ENCODE data around the gene LRRN1. TPM values are rescaled to one million over a fixed set of nuclear protein-coding genes. Genes with fewer than 3 reads are reported as not detected.

Gene LRRN1
- total and polyA plus RNA-seq, 2 of the 4 experiments (the other 2 are of a cell fraction) = 0.18 to 0.41 TPM

DNA sequence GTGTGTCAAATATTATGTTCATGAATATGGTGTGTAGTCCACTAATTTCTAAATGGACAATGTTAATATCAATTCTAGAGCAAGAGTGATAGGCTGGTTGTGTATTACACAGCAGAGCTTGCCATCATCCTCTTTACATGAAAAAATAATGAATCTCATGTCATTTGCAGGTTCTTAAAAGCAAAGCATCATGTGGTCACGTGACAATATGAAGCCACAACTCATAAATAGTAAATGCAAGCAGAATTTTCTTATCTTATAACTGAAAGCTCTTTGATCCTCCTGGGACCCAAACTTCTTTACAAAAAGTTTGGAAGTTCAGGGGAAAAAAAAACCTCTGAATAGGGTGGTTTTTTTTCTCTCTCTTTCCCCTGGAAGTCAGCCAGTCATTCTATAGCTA is 26.9 kb upstream of the LRRN1 start:
- intact Hi-C loops (cut with micrococcal nuclease) (no loop called here), dilution Hi-C loops (cut with HindIII; ENCODE audit: low sequenced_read_pairs, unreplicated experiment) (no loop called here), in situ Hi-C loops (cut with MboI; ENCODE audit: low sequenced_read_pairs) (no loop called here)
- no peak overlapping the region for H2BK15ac ChIP-seq (ENCODE audit: low read depth, low read length)
- H3K18ac ChIP-seq (ENCODE audit: low read depth, low read length) = no peak overlapping the region
- H3K4me2 ChIP-seq (ENCODE audit: low read depth, low read length) = no peak overlapping the region
- no peak overlapping the region for H3K4me3 ChIP-seq (ENCODE audit: insufficient read depth, low read depth, low read length)
- no peak overlapping the region for H2AK9ac ChIP-seq (replicated peaks; ENCODE audit: low read depth, low read length, poor library complexity)
- H3K9me3 ChIP-seq (ENCODE audit: control insufficient read depth, insufficient read depth, low read length) = peaks cover 11% of the 10 kb centered on the region
- no peak overlapping the region for H3K56ac ChIP-seq (ENCODE audit: extremely low read depth, insufficient read depth, low read length)
- H4K20me1 ChIP-seq (ENCODE audit: insufficient read depth, low read length) = no peaks in the 10 kb centered on the region
- H3K36me3 ChIP-seq (ENCODE audit: control insufficient read depth, insufficient read depth, low read length) = no peaks in the 10 kb centered on the region
- H2AFZ ChIP-seq (replicated peaks; ENCODE audit: low read length, poor library complexity) = no peak overlapping the region
- CTCF ChIA-PET = no interaction called here
- H3K79me1 ChIP-seq (ENCODE audit: low read depth in 1 of 2, low read length in 2 of 2) = no peaks in the 10 kb centered on the region
- H3K27ac ChIP-seq (ENCODE audit: insufficient read depth, low read length) = no peak overlapping the region
- no peak overlapping the region for H4K8ac ChIP-seq (ENCODE audit: low read depth in 2 of 2, low read length in 2 of 2)
- H3K9me1 ChIP-seq (ENCODE audit: insufficient read depth, low read length) = no peaks in the 10 kb centered on the region
- POLR2A ChIA-PET (ENCODE audit: unreplicated experiment) = no interaction called here
- H3K14ac ChIP-seq (replicated peaks; ENCODE audit: low read depth, low read length) = no peak overlapping the region
- H2AK5ac ChIP-seq (ENCODE audit: low read depth, low read length) = no peak overlapping the region
- no peak for TF ChIP-seq CEBPB (IDR thresholded peaks at IDR 0.05; ENCODE audit: low read depth, low read length)
- TF ChIP-seq CHD1 (IDR thresholded peaks at IDR 0.05; ENCODE audit: low read depth, low read length) = no peak
- TF ChIP-seq CTCF (conservative IDR thresholded peaks at IDR 0.05; ENCODE audit: low read depth, low read length) = no peak
- TF ChIP-seq NFE2L2 (IDR thresholded peaks at IDR 0.05; ENCODE audit: low read depth, low read length) = no peak
- TF ChIP-seq MAZ (IDR thresholded peaks at IDR 0.05; ENCODE audit: borderline replicate concordance, low read depth, low read length) = no peak
- TF ChIP-seq MAFK (IDR thresholded peaks at IDR 0.05; ENCODE audit: low read depth, low read length) = no peak
- no peak for TF ChIP-seq SMC3 (IDR thresholded peaks at IDR 0.05; ENCODE audit: low read depth, low read length)
- no peak for TF ChIP-seq RFX5 (IDR thresholded peaks at IDR 0.05; ENCODE audit: low read depth, low read length)
- TF ChIP-seq BHLHE40 (IDR thresholded peaks at IDR 0.05; ENCODE audit: low read depth, low read length) = no peak
- TF ChIP-seq FOS (IDR thresholded peaks at IDR 0.05; ENCODE audit: low read depth, low read length) = no peak
- no peak for TF ChIP-seq MXI1 (IDR thresholded peaks at IDR 0.05; ENCODE audit: borderline replicate concordance, low read depth, low read length)
- TF ChIP-seq POLR2A (IDR thresholded peaks at IDR 0.05; ENCODE audit: low read depth, low read length) = no peak
- TF ChIP-seq RCOR1 (IDR thresholded peaks at IDR 0.05; ENCODE audit: insufficient replicate concordance, low read length) = no peak
- TF ChIP-seq, protein P1, sequence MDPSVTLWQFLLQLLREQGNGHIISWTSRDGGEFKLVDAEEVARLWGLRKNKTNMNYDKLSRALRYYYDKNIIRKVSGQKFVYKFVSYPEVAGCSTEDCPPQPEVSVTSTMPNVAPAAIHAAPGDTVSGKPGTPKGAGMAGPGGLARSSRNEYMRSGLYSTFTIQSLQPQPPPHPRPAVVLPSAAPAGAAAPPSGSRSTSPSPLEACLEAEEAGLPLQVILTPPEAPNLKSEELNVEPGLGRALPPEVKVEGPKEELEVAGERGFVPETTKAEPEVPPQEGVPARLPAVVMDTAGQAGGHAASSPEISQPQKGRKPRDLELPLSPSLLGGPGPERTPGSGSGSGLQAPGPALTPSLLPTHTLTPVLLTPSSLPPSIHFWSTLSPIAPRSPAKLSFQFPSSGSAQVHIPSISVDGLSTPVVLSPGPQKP (IDR thresholded peaks at IDR 0.05; ENCODE audit: borderline replicate concordance, low read depth, low read length) = no peak
- TF ChIP-seq RAD21 (IDR thresholded peaks at IDR 0.05; ENCODE audit: low read length) = no peak
- TF ChIP-seq USF2 (IDR thresholded peaks at IDR 0.05; ENCODE audit: low read depth, low read length) = no peak
- no peak overlapping the region for H2BK5ac ChIP-seq (ENCODE audit: low read depth, low read length, poor library complexity, severe bottlenecking)
- no peak overlapping the region for H2BK20ac ChIP-seq (ENCODE audit: low read depth, low read length)
- H3K4ac ChIP-seq (ENCODE audit: low read depth, low read length) = no peak overlapping the region
- DNase-seq (no peak), ATAC-seq (ENCODE audit: low read depth) (no peak)
- H3K9ac ChIP-seq (ENCODE audit: low read depth, low read length) = no peak overlapping the region
- WGBS, 2 experiments (ENCODE audit: extremely low coverage in 2 of 2, insufficient read length in 1 of 2) = no CpG with 5 or more reads among the region's 1 CpG
- H4K91ac ChIP-seq (ENCODE audit: insufficient read depth, low read depth, low read length) = no peak overlapping the region
- no peaks in the 10 kb centered on the region for H3K4me1 ChIP-seq (ENCODE audit: control insufficient read depth, insufficient read depth, low read length)
- H4K5ac ChIP-seq (ENCODE audit: low read depth, low read length) = no peak overlapping the region
- BruUV-seq (replicated peaks) = no TSS peak
- H2BK120ac ChIP-seq (ENCODE audit: low read depth, low read length) = no peak overlapping the region
- H3K27me3 ChIP-seq (ENCODE audit: control insufficient read depth, insufficient read depth, low read length) = no peaks in the 10 kb centered on the region
- no peak overlapping the region for H3K23ac ChIP-seq (ENCODE audit: low read depth, low read length)

Measured in IMR-90 (cell line).